GM04503 (cell line): Measurements from ENCODE around the gene COL1A2.

Experiments used
- DNase-seq: peaks from one replicate; pipeline ENCODE4 v3.0.0-alpha.2; 2012; ENCODE audit warnings: low read depth

The COL1A2 gene

DNA sequence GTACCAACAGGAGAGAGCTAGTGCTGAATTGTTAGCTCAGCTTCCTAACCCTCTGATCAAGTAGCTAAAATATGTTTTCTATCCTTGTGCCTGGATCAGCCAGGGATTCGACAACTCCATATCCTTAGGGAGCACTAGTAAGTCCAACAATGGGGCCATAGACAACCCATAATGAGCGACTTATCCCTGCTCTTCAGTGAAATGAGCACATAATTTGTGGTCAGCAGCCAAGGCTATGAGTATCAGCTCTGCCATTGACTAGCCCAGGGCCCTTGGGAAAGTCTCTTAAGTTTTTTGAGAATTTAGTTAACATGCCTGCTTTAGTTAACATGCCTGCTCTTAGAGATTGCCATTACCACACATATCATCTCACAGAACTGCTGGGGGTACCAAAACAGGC is 39.3 kb downstream of the COL1A2 start:
- DNase-seq: no peak

DNA sequence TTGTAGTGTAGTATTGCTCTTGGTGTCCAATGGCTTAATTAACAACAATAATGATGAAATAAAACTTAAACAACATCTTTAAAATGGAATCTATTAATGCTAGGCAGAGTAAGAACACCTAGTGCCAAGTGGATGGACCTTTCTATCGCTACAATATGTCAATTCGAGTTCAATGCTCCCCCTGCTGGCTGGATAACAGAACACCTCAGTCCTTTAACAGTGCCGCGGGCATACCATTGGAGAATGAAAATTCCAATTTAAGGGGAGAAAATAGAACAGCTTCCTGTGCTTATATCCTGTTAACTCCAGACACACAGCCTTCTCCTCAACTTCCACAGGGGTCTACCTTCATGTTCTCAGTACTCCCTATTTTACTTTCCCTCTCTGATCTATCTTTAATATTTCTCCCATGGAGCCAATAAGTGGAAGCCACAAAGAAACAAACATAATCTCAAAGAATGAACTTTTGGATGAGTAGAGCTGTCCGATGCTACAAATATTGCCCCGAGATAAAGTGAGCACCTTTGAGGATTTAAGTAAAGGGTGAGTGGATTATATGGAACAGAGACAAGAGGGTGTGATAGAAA is 41.4 kb downstream of the COL1A2 start:
- DNase-seq: no peak

DNA sequence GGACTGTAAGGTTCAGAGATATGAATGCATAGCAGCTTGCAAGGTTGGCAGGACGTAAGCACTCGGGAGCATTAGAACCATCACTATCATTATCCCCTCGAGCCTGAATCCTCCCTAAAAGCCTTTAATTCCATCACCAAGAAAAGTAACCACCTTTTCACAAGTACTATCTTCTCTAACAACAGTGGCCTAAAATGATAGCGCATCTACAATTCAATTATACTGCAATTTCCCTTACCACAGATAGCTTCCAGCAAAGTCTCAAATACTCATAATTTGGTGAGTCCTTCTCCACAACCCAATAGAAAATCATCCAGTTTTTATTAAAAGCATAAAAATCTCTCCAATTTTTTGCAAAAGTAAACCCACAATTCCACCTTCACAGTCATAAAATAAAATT is 42.0 kb downstream of the COL1A2 start:
- no peak for DNase-seq

DNA sequence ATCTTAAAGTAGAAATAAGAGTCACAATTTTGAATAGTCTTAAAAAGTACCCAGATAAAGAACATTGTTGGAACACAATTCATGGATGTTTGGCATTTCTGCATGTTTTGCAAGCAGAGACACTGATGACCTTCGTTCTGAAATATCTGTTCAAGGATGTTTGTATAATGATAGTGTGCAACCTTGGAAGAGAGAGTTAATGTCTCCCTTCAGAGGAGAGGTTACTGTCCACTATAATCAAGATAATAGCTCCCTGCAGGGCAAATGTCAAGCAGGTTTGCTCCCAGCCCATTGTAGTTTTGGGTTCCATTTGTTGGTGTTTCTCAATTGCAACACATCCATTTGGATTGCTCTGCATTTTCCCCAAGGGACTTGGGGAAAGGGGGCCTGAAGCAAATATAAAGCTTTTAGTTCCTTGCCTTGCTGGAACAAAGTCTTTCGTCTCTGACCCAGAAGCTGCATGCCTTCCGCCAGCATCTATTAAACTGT is 45.2 kb downstream of the COL1A2 start:
- DNase-seq: no peak

- DNase-seq: no peak
Observed at GRCh38 chr7:94440451-94441039, 45.9 kb downstream of the COL1A2 start.

DNA sequence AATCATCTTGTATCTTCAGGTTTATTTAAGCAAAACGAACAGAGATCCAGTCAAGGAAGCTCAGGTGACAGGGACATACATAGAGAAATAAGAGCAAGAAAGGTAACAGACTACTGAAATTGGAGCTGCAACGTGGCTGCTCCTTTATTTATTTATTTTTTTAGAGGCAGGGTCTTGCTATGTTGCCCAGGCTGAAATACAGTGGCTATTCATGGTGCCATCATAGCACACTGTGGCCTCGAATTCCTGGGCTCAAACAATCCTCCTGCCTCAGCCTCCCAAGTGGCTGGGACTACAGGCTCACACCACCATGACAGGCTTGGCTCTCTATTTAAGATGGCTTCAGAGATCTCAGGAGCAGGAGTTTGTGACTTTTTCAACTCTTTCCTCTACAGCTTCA is 46.4 kb downstream of the COL1A2 start:
- DNase-seq: no peak

DNA sequence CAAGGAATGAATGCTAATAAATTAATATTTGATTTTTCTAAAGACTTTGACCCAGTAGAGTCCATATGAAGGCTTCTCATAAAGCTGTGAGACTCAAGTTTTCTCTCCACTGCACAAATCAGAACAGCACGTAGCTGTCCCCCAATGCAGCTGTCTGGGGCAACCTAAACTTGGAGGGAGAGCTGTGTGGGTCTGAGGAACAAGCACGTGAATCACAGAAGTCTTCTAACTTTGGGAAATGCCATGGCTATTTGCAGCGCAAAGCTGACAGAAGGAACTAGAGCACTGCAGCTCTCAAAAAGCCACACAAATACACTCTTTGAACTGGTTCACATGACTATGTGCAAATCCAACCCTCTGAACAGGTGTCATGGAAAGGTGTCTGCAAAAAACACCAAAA is 47.9 kb downstream of the COL1A2 start:
- DNase-seq: no peak

GRCh38 chr7:94444813-94445212 is 50.1 kb downstream of the COL1A2 start:
- no peak for DNase-seq

DNA sequence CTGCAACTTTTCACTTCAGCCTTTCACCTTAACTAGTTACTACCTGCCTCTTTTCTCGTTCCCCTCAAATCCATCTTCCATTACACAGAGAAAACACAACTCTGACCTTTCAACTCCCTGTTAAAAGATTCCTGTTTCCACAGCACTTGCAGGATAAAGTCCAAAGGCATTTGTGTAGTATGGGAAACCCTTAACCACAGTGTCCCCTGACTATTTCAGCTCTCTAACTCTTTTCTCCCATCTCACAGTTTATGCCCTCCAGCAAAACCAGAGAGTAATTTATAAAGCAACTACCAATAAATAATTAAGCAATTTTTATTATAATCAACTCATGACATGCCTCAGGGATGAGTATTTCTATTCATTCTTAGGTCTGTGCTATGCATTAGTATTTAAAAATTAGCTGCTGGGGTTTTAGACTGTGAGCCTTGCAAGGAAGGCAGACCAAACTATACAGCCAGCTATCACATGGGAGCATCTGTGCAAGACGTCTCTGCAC is 51.0 kb downstream of the COL1A2 start:
- no peak for DNase-seq

GRCh38 chr7:94446308-94446707 is 51.6 kb downstream of the COL1A2 start:
- DNase-seq: no peak

GRCh38 chr7:94449151-94449725 is 54.5 kb downstream of the COL1A2 start:
- DNase-seq: no peak

GRCh38 chr7:94450044-94450697 is 55.5 kb downstream of the COL1A2 start:
- DNase-seq: no peak

GRCh38 chr7:94451187-94451586 is 56.5 kb downstream of the COL1A2 start:
- DNase-seq: no peak

- DNase-seq: no peak
Observed at GRCh38 chr7:94452239-94452638, 57.5 kb downstream of the COL1A2 start.

DNA sequence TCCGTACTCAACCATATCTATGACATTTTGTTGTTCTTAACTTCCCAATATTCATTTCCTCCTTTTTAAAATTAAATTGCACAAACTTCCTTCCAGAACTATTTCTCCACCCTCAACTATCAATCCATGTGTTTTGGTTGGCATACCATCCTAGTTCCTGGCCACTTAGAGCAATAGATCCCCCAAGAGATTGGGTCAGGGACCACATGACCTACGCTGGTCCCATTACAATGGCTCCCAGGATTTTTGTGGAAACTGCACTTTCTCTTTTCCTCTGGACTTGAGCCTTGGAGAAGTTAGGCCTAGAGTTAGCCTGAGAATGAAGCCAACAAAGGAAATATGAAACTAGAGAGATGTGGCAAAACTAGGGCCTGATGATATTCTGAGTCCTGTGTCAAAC is 59.2 kb downstream of the COL1A2 start:
- DNase-seq: no peak

- no peak for DNase-seq
Observed at GRCh38 chr7:94458041-94458440, 63.3 kb downstream of the COL1A2 start.

- DNase-seq: no peak
Observed at GRCh38 chr7:94466516-94466915, 71.8 kb downstream of the COL1A2 start.

- DNase-seq: no peak
Observed at GRCh38 chr7:94471604-94472003, 76.9 kb downstream of the COL1A2 start.

- DNase-seq: no peak
Observed at GRCh38 chr7:94472608-94473007, 77.9 kb downstream of the COL1A2 start.

- no peak for DNase-seq
Observed at GRCh38 chr7:94476251-94476840, 81.7 kb downstream of the COL1A2 start.

GRCh38 chr7:94477878-94478277 is 83.2 kb downstream of the COL1A2 start:
- no peak for DNase-seq

DNA sequence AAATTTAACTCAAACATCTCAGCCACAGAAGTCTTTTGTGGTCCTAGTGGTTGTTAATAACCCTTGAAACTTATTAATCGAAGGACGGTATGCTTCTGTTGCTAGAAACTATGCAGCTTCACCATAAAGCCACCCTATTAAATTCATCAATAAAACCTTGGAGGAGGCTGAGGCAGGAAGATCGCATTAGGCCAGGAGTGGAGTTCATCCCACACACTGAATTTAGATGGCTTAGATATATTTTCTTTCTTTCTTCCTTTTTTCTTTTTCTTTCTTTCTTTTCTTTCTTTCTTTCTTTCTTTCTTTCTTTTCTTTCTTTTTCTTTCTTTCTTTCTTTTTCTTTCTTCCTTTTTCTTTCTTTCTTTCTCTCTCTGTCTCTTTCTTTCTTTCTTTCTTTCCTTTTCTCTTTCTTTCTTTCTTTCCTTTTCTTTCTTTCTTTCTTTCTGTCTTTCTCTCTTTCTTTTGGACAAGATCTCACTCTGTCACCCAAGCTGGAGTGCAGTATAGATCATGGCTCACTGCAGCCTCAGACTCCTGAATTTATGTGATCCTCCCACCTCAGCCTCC is 84.0 kb downstream of the COL1A2 start:
- DNase-seq: no peak
